Activated naive CD8-positive, alpha-beta T cell treated with anti-CD3 and anti-CD28 coated beads, Interleukin-2, amount 50 U/mL, for 24 hours (primary cell): ENCODE results near the gene CCDC6.
"Not testable (repeated sequence)": the region's sequence is repeated elsewhere in the genome, so short reads cannot be mapped to it uniquely, and the experiment has no call there.

Experiments
- ATAC-seq: fragments of 150-1000 bp; cut with Tn5 transposase; one replicate; pipeline ENCODE4 v1.10.0; 2021
- DNase-seq: peaks from one replicate; pipeline ENCODE4 v3.0.0; 2021
- H3K27ac Mint-ChIP-seq: one replicate; pipeline ENCODE4 v1.8.0; 2021; ENCODE audit warnings: mild to moderate bottlenecking, mixed read lengths
- H3K27me3 Mint-ChIP-seq: one replicate; pipeline ENCODE4 v1.8.0; 2021; ENCODE audit warnings: mixed read lengths
- H3K36me3 Mint-ChIP-seq: one replicate; pipeline ENCODE4 v1.8.0; 2021; ENCODE audit warnings: low read depth, mixed read lengths
- H3K4me1 Mint-ChIP-seq: one replicate; pipeline ENCODE4 v1.8.0; 2021; ENCODE audit warnings: mixed read lengths
- H3K4me3 Mint-ChIP-seq: one replicate; pipeline ENCODE4 v1.8.0; 2021; ENCODE audit warnings: mild to moderate bottlenecking, moderate library complexity, mixed read lengths
- H3K9me3 Mint-ChIP-seq: one replicate; pipeline ENCODE4 v1.8.0; 2021; ENCODE audit warnings: mixed read lengths

The CCDC6 gene

GRCh38 chr10:59744156-59744555 lies 162.2 kb downstream of the CCDC6 start:
- H3K27ac Mint-ChIP-seq, H3K9me3 Mint-ChIP-seq, H3K27me3 Mint-ChIP-seq, H3K4me3 Mint-ChIP-seq, DNase-seq, H3K36me3 Mint-ChIP-seq, H3K4me1 Mint-ChIP-seq, ATAC-seq: not testable (repeated sequence)

GRCh38 chr10:59741583-59741982 lies 164.8 kb downstream of the CCDC6 start:
- DNase-seq (no peak), ATAC-seq (no peak)
- peaks cover 11% of the 10 kb centered on the region for H3K27me3 Mint-ChIP-seq
- H3K9me3 Mint-ChIP-seq: peaks cover 3% of the 10 kb centered on the region
- H3K27ac Mint-ChIP-seq: no peak overlapping the region
- no peaks in the 10 kb centered on the region for H3K36me3 Mint-ChIP-seq
- H3K4me1 Mint-ChIP-seq: no peaks in the 10 kb centered on the region
- H3K4me3 Mint-ChIP-seq: no peak overlapping the region

GRCh38 chr10:59741048-59741447 lies 165.3 kb downstream of the CCDC6 start:
- H3K27me3 Mint-ChIP-seq: peaks cover 11% of the 10 kb centered on the region
- no peak overlapping the region for H3K4me3 Mint-ChIP-seq
- no peaks in the 10 kb centered on the region for H3K4me1 Mint-ChIP-seq
- ATAC-seq (no peak), DNase-seq (no peak)
- no peaks in the 10 kb centered on the region for H3K36me3 Mint-ChIP-seq
- H3K27ac Mint-ChIP-seq: no peak overlapping the region
- H3K9me3 Mint-ChIP-seq: peaks cover 3% of the 10 kb centered on the region
